ENCODE data around the gene MRGPRE. TPM values are rescaled to one million over a fixed set of nuclear protein-coding genes. Genes with fewer than 3 reads are reported as not detected.

The MRGPRE gene
- total RNA-seq, 1 donor from 2014 or later: 0.42 TPM

DNA sequence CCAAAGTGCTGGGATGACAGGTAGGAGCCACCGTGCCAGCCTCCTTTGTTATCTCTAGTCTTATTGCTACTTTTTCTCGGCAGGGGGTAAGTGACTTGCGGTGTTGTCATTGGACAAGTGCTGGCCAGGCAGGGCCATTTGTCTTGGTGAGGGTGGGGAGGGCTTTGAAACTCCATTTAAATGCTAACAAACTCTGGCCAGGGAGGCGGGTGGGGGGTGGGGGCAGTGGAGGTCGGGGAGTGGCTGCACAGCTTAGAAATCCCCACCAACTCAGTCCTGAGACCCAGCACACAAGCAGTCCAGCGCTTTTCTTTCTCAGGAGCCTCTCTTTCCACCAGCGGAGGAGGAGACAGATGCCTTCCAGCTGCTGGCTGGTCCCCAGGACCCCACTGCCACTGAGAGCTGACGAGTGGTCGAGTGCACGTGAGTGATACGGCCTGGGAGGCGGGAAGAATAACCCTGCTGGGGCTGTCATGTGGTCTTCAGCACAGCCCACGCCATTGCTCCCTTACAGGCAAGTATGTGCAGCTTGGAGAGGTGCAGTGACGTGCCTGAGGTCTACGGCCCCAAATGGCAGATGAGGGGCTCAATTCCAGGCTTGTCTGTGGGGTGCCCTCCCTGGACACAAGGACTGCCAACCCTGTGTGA is 42.9 kb downstream of the MRGPRE start:
- DNase-seq (peak; percentile 10), ATAC-seq (no peak)
- intact Hi-C loops (cut with micrococcal nuclease): no loop called here

DNA sequence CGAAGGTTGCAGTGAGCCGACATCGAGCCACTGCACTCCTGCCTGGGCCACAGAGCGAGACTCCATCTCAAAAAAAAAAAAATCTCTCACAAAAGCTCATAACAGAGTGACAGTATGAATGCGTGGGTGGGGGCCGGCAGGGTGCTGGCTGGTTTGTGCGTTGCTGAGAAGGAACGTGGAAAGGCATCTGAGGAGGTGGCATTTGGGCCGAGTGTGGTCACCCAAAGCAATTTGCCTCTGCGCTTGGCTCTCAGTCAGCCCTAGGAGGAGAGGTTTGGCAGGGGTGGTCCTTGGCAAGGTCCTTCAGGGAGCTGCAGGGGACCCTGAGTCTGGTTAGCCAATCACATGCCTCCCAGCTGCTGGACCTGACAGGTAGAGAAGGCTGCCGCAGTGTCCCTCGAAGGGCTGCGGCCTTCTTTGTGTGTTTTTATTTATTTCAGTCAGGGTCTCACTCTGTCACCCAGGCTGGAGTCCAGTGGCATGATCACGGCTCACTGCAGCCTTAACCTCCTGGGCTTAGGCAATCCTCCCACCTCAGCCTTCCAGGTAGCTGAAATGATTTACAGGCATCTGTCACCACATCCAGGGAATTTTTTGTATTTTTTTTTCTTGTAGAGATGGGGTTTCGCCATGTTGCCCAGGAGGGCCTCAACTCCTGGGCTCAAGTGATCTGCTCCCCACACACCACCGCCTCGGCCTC is 43.6 kb downstream of the MRGPRE start:
- intact Hi-C loops (cut with micrococcal nuclease): no loop called here
- ATAC-seq (no peak), DNase-seq (peak; percentile 17)

DNA sequence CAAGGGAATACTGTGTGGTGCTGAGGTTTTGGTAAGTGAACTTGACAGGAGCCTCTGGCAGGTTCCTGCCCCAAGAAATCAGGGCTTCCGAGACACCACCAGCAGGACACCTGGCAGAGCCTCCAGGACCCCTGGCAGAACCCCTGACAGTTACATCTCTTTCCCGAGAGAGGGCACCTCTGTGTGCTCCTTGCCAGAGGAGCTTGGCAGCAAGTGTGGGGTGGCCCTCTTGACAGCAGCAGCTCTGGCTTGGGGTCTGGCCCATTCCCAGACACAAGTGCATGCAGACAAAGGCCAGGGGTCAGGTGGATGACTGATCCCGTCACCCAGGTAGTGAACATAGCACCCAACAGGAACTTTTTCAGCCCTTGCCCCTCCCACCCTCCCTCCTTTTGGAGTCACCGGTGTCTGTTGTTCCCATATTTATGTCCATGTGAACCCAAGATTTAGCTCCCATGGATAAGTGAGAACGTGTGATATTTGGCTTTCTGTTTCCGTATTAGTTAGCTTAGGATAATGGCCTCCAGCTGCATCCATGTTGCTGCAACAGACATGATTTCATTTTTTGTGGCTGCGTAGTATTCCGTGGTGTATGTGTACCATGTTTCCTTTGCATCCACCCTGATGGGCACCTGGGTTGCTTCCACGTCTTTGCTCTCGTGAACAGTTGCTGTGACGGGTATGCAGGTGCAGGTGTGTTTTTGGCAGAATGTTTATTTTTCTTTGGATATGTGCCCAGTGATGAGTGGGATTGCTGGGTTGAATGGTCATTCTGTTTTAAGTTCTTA is 45.9 kb downstream of the MRGPRE start:
- ATAC-seq: no peak
- intact Hi-C loops (cut with micrococcal nuclease): no loop called here
- DNase-seq: peak; percentile 5

DNA sequence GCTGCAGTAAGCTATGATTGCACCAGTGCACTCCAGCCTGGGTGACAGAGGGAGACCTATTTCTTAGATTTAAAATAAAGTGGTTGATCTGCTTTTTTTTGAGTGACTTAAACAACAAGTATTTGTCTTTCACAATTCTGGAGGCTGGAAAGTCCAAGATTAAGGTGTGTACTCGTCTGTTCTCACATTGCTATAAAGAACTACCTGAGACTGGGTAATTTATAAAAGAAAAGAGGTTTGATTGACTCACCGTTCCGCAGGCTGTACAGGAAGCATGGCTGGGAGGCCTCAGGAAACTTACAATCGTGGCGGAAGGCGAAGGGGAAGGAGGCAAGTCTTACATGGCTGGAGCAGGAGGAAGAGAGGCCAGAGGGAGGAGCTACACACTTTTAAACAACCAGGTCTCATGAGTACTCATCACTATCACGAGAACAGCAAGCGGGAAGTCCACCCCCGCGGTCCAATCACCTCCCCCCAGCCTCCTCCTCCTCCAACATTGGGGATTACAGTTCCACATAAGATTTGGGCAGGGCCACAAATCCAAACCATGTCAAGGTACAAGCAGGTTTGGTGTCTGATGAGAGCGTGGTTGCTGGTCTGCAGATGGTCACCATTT is 47.4 kb downstream of the MRGPRE start:
- ATAC-seq (no peak), DNase-seq (peak; percentile 8)
- intact Hi-C loops (cut with micrococcal nuclease): no loop called here

DNA sequence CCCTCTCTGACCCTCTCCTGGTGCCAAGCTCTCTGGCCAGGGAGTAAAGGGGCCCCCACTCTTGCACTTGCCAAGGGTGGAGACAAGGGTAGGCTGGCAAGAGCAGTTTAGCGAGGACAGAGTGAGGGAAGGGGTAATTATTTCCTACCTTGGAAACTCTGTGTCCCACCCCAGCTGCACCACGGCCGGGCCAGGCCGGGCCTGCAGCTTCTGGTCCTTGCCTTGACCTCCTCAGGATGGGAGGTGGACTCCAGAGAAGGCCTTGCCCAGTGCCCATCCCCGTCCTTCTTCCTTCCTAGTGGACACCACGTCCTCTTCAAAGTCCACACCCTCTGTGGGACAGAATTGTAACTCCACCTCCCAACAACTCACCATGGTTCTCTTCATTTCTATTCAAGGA is 48.7 kb downstream of the MRGPRE start:
- DNase-seq: peak; percentile 17
- intact Hi-C loops (cut with micrococcal nuclease): no loop called here
- ATAC-seq: peak; percentile 41

DNA sequence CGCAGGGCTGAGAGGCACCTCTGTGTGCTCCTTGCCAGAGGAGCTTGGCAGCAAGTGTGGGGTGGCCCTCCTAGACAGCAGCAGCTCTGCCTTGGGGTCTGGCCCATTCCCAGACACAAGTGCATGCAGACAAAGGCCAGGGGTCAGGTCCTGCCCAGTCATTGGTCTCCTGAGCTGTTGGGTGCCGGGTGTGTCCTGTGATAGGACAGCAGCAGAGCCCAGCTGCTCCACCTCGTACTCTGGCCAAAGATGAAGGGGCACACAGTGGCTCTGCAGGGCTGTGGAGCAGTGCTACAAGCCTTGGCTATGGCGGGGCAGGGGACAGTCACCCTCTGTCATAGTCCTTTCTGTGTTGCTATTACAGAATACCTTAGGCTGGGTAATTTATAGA is 49.8 kb downstream of the MRGPRE start:
- peak; percentile 19 for DNase-seq
- intact Hi-C loops (cut with micrococcal nuclease): no loop called here
- ATAC-seq: no peak

DNA sequence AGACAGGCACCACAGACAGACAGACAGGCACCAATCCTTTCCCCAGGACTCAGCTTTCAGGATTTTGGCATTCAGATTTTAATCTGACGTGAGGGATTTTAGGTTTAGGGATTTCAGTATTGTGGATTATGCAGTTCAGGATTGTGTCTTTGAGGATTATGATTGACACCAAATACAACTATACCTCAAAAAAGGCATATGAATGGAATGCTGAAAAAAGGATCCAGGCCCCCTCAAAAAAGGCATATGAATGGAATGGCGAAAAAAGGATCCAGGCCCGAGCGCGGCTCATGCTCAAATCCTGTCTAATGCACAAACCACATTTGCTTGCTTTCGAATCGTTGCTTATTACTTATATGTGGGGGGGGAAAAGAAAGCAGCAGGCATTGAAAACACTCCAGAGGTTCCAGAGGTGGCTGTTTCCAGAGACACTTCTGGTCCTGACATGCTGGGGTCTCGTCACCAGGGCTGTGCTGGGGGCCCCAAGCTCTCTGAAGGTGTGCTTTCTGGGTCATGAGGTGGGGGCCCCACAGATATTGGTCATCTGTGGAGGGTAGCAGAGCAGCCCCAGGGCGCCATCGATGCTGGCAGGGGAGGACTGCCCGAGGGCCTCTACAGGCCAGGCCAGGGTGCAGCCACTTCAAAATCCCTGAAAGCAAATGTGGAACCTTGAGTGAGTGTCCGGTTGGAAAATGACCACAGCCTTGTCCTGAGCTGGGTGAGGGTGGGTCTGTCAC is 50.3 kb downstream of the MRGPRE start:
- intact Hi-C loops (cut with micrococcal nuclease): no loop called here
- ATAC-seq (no peak), DNase-seq (peak; percentile 4)

DNA sequence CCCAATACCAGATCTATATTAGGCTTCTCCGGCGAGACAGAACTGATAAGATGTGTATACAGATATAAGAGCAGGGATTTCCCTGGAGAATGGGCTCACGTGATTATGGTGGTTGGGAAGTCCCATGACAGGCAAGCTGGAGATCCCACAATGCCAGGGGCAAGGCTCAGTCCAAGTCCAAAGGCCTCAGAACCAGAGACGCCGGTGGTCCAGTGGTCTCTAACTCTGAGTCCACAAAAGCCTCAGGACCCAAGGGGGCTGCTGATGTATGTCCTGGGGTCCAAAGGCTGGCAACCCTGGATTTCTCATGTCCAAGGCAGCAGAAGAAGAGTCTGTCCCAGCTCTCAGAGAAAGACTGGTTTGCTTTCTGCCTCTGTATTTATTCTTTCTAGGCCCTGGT is 51.3 kb downstream of the MRGPRE start:
- intact Hi-C loops (cut with micrococcal nuclease): no loop called here
- DNase-seq (no peak), ATAC-seq (no peak)

DNA sequence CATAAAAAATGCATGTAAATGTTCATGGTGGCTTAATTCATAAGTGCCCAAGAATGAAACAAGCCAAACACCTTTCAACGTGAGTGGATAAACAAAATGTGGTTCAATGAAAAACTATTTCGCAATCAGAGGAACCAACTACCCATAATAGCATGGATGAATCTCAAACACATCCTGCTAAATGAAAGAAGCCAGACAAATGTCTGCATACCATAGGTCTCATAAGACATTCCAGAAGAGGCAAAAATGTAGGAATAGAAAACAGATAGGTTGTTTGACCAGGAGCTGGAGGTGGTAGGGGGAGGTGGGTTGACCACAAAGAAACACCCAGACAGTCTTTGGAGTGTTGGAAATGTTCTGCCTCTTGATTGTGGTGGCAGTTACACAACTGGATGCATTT is 53.9 kb downstream of the MRGPRE start:
- DNase-seq: no peak
- intact Hi-C loops (cut with micrococcal nuclease): no loop called here

DNA sequence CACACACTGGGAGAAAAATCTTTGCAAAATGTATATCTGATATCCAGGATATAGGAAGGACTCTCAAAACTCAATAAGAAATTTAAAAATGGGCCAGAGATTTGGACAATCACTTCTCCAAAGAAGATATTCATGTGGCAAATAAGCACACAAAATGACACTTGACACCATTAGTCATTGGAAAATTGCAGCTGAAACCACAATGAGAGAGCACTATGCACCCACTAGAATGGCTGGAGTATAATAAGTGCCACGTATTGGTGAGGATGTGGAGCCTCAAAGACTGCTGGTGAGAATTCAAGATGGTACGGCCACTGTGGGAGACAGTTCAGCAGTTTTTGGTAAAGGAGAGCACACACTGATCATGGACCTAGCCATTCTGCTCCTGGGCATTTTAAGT is 54.3 kb downstream of the MRGPRE start:
- ATAC-seq (no peak), DNase-seq (no peak)
- intact Hi-C loops (cut with micrococcal nuclease): no loop called here

More for the DNA sequence above, 53.9 kb downstream of the MRGPRE start:
- ATAC-seq: no peak

Other genes with a start within 250 kb of the MRGPRE start
- gene NAP1L4, start 240.1 kb downstream of the MRGPRE start, total RNA-seq: 173 TPM
- gene CARS1, start 175.0 kb downstream of the MRGPRE start, total RNA-seq: 12.4 TPM
- 15.9 TPM for gene OSBPL5, start 67.1 kb downstream of the MRGPRE start, total RNA-seq
- not detected for gene MRGPRG, start 13.6 kb downstream of the MRGPRE start, total RNA-seq
- 10.5 TPM for gene ZNF195, start 146.7 kb upstream of the MRGPRE start, total RNA-seq

All from left ventricle myocardium superior (tissue), 1 donor.